HG03442 (cell line): ENCODE data around the gene RHEBL1.

Source experiments
- ATAC-seq: cut with Tn5 transposase; IDR thresholded peaks from one replicate; pipeline ENCODE4 v1.9.1; 2021; ENCODE audit warnings: mild to moderate bottlenecking, moderate library complexity; ENCODE audit not compliant: unreplicated experiment

RHEBL1 gene

DNA sequence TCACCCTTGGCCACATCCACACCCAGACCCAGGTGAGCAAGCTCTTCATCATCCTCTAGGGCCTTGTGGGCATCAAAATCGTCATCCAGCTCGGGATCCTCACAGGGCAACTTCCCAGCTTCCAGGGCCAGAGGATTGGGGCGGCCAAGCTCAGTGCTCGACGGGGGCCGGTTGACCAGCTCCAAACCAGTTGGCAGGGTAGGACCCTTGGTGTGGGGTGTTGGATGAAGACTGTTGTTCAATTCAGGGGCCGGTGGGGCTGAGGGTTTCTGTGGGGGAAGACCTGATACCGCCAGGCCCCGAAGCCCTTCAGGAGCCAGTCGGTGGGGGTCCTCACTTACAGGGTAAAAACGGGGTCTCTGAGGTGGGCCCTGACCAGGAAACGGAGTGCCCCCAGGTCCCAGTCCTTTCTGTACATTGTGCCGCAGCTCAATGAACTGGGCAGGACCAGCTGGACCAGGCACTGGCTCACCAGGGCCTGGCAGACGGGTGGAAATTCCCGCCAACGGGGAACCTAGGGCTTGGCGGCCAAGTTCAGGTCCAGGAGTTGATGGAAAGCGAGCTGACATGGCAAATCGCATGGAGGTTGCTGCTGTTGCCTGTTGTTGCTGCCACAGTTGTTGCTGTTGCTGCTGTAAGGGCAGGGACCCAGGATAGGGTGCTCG, 31.4 kb downstream of the RHEBL1 start:
- no peak for ATAC-seq

DNA sequence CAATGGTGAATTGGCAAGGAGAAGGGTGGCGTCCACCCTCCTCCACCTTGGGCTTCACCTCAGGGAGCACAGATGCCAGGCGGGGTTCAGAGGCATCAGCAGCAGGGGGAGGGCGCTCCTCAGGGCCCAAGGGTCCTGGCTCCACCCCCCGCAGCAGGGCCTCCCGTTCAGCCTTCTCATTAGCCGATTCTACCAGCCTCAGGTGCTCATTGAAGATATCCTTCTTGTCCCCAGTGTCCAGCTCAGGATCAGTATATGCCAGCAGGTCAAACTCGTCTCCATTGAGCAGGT, 31.9 kb downstream of the RHEBL1 start:
- ATAC-seq, result no peak

DNA sequence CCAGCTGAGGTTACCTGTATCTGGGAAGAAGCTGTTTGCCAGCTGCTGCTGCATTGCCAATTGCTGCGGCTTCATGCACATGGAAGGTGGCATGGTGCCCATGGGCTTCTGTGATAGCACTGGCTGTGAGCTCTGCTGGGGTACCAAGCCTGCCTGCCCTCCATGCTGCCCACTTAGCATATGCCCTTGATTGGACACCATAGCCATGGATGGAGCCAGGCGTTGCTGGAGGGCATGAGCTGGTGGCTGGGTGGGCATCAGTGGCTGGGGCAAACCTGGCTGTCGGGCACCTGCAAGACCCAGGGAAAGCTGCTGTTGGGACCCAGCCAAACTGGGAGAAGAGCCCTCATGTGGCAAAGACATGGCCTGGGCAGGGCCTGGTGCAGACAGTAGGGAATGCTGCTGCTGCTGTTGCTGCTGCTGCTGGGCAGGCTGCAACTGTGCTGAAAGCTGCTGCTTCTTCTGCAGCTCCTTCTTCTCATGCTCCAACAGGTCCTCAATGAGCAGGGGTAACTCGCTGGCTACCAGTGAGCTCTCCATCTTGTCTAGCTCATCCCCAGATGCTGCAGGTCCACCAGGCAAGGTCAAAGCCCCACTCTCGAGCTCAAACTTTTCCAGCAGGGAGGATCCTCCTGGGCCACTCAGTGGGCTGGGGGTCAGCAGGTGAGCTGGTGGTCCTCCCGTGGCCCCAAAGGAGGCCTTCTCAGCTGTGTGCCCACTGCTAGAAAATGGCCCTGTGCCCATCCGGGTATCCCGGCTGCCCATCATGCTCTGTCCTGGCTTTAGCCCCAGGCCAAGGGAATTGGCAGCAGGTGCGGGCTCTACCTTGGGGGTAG, 32.5 kb downstream of the RHEBL1 start:
- no peak for ATAC-seq

DNA sequence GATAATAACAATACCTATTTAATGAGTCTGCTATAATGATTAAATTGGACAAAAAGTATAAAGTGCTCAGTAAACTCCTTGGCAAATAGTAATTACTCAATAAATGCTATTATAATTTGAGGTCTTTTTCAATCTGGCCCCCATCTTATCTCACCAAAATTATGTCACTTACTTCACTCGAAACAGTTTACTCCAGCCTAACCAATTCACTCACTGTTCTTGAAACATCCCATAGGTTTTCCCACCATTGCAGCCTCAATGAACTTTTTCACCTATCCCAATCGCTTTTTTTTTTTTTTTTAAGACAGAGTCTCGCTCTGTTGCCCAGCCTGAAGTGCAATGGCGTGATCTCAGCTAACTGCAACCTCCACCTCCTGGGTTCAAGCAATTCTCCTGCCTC, 33.8 kb downstream of the RHEBL1 start:
- ATAC-seq, result no peak

DNA sequence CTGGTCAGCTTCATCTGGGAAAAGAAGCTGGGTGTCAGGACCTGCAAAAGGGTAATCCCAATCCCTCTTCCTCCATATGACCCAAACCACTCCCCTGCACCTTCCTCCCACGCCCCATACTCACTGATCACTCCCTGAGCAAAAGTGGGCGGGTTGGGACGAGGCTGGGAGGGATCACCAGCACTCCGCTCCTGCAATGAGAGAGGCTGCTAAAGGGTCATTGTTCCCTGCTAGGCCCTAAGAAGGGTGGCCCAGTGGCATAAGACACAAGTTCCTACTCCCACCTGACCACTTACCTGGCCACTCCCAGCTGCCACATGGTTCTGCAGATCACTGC, 35.5 kb downstream of the RHEBL1 start:
- ATAC-seq, result no peak

DNA sequence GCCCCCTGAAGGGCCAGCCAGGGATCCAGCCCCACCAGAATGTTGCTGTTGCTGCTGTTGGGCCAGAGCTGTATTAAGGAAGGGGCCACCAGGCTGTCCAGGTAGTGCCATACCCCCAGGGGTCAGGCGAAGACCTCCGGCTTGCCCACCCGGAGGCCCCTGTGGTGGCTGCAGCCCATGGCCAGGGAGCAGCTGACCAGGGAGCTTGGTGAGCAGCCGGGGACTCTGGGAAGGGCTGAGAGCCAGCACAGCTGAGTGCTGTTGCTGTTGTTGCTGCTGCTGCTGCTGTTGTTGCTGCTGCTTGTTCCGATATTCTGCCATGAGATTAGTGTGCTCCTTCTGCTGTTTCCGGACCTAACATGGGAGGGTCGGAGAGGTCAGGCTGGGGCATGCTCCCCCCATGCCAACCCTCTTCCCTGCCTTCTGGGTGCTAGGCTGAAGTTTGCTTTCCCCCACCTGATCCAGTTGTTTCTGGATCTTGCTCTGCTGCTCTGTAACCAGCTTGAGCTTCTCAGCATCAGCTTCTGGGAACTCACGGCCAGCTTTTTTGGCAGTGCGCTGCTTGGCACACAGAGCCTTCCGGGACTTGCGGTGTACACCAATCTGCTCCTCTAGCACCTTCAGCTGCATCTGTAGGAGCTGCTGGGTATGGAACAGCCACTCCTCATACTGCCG, 36.0 kb downstream of the RHEBL1 start:
- no peak for ATAC-seq

DNA sequence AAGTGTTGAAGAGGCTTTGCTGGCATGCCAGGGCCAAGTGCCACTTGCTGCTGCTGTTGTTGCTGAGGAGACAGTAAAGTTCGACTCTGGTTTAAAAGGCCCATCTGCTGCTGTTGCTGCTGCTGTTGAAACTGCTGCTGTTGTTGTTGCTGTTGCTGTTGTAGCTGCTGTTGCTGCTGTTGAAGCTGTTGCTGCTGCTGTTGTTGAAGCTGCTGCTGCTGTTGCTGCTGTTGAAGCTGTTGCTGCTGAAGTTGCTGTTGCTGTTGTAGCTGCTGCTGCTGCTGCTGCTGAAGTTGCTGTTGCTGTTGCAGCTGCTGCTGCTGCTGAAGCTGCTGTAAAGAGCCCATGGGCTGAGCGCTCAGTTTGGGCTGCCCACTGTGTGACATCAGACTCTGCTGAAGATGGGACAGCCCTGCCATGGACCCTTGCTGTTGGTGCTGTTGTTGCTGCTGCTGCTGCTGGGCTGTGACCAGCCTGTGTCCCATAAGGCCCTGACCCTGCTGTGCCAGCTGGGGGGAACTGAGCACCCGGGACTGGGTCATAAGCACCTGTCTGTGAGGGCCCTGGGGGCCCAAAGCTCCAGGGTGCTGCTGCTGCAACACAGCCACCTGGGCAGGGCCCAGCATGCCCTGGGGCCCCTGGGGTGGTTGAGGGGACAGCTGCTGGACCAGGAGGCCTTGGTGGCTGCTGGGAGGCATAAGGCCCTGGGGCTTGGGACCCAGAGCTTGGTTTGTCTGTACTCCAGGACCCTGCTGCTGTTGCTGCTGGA, 36.9 kb downstream of the RHEBL1 start:
- ATAC-seq, result no peak

DNA sequence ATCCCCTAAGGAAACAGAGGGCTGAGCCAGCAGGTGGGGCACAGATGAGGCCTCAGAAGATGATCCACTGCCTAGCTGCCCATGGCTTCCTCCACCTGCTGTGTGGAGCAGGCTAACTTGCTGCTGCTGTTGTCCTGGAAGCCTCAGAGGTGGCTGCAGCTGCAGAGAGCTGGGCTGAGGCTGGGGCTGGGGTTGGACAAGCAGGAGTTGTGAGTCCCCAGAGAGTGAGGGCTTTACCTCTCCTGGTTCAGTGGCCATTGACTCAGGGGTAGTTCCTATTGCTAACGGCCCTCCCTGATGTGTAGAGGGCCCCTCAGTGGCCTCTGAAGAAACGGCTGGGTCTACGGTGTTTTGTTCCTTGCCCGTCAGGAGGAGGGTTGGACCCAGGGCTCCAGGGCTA, 37.5 kb downstream of the RHEBL1 start:
- ATAC-seq, result no peak

DNA sequence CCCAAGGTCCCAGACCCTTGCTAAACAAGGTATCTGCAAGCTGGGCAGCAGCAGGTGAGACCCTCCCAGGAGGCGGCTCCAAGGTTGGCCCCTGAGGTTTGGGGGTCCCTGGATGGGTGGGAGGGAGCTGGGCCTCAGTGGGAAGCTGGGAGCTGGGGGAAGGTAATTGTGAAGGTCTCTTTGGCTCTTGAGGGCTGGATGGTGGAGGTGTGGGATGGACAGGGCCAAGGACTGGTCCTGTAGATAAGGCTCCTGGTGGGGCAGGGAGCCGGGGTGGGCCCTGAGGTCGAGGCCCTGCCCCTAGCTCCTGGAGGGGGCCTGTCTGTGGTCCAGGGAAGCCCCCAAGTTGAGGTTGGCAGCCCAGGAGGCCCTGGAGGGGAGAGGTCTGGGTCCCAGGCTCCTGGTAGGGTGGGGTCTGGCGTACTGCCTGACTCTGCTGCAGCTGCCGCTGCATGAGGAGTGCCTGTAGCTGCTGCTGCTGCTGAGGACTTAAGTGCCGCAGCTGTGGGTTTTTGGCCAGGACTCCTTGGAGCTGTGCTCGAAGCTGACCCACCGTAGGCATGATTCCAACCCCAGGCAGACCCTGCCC, 38.1 kb downstream of the RHEBL1 start:
- ATAC-seq, result no peak

DNA sequence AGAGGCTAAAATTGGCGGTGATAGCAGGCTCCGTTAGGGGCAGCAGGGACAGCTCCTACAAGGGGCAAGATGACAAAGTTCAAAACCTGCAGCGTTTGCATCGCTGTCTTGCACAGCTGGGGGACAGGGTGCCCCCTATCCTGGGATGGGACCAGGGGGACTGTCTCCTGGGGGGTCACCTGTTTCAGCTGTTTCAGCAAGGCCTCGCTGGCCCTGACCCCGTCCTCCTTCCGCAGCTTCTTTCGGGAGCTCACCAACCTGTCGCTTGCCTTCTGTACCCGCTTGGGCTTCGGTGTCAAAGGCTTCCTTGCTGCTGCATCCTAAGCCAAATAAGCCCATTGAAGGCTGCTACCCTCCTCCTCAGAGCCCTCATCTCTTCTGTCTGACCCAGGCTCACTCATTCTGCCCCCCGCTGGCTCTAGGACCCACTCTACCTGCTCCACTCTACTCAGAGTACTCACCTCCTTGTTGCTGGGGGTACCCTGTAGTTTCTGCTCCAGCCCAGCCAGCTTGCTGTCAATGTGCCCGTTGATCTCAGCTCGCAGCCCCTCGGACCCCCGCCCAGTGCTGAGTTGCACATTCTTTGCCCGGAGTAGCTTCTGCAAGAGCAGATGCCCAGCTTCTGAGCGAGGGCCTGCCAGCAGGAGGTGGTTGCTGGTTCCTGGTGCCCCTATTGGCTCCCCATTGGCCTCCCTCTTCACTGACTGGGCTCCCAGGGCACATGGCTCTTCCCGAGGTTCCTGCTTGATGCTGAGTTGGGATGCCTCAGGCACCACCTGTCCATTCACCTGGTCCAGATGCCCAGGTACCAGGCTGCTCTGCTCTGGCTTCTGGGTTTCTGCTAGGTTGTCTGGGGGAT, 38.8 kb downstream of the RHEBL1 start:
- no peak for ATAC-seq

DNA sequence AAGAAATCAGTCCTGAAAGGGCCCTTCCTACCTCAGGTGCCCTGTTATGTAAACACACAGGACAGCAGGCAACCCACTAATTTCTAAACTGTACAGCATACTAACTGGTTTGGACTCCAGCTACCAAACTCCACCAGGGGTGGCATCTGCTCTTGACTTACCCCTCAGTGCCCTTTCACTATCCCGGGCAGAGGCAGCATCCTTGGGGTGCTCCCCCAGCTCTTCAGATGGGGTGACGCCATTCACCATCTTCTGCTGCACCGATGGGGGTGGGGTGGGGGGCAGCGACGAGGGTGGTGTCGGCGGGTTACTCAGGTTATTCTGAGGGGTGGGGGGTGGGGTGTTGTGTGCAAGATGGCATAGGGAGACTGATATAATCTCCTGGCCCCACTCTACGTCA, 39.7 kb downstream of the RHEBL1 start:
- no peak for ATAC-seq

DNA sequence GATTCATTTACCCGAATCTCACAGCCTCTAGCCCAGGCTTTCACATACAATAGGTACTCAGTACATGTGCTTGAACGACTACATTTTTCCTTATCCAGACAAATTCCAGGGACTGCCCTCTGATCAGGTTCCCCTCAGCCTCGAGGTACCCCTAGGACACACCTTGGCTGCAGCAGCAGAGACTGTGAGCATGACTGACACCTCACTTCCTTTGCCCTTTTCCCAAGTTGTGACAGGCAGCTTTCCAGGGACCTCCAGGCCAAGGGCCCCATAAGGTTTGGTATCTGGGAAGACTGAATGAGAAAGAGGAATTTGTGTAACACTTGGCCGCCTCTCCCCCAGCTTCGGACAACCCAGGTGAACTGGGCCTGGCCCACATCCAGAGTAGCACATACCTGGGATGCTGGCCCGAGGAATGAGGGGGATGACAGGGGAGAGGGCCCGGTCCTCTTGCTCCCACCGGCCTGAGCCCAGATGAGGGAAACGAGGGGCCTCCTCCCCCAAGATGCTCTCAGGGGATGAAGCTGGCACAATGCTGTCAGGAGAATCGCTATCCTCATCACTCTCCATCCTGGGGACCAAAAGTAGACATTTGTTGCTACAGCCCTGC, 41.0 kb downstream of the RHEBL1 start:
- ATAC-seq, result no peak

DNA sequence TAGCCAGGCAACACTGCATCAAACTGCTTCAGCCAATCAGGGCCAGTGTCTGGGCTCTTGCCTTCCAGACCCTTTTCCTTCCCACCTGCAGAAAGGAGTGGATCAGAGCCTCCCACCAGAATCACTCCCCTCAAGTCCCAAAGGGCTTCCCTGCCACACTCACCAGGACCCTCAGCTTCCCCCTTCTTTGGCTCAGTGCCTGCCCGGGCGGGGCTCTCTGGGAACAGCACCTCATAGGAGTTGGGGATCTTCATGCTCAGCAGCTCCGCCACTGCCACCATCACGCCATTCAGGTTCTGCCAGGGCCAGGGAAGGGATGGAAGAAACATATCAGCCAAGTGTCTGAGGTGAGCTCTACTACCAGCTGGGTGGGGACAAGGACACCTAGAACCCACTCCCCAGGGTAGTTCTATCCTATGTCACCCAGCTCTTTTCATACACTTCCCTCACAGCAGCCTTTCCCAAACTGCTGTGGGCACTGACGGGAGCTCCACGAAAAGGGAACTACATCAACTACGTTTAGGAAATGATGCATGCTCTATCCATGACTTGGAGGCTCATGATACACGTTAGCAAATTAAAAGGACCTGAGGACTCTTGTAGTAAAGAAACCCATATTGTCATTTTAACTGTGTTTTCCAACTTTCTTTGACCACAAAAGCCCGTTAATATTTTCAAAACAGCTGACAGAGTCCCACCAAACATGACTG, 41.8 kb downstream of the RHEBL1 start:
- no peak for ATAC-seq

DNA sequence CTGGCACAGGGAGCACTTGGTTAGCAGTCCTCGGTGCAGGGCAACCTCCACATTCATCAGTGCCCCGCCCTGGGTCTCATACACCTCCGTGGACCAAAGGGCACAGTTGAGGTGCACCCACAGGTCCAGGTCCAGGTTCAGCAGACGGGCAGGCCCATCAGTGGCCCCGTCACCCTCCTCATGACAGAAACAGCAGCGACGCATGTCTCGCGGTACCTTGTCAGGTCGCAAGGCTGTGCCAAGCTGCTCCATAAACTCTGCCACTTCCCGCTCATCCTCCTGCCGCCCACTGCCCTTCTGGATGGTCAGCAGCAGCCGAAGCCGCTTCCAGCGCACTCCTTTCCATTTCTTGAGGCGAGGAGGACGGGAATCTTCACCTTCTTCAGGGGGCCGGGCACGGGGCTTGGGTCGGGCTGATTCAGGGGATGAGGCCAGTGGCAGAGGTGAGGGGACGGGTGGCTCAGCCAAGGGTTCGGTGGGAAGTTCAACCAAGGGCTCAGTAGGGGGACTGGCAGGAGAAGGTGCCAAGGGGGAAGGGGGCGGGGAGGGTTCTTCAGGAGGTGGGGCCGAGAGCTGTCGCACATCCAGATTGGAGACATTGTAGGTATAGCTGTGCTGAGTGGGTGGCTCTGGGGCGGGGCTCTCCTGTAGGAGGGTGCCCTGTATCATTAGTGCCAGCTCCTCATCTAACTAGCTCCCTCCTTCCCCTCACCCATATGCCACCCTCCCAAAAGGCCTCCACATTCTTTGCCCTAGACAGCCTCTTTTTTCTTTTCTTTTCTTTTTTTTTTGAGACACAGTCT, 42.9 kb downstream of the RHEBL1 start:
- no peak for ATAC-seq

DNA sequence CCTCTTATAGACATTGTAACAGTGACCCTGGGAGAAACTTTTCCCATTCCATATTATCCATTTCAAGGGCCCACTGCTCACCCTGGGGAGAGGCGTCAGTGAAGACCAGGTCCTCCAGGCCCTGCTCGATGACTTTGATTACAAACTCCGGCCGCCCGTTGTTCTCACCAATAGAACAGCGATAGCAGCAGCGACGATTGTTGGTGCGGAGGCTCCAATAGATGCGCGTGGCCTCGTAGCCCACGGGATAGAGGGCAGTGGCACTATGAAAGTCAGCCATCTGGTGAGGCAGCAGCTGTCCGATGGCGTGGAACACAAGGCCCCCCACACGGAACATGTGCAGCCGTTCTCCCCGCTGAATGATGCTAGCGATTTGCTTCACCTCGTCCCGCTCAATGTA, 43.7 kb downstream of the RHEBL1 start:
- no peak for ATAC-seq

DNA sequence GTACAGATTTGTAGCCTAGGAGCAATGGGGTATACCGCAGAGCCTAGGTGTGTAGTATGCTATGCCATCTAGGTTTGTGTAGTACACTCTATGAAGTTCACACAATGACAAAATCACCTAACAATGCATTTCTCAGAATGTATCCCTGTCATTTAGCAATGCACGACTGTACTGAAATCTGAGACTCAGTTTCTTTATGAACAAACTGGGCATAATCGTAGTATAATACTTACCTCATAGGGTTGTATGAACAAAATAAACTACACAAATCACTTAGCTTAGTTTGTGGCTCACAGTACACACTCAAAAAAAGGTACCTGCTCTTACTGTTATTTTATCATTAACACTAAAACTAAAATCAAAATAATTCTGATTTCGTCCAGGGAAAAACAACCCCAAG, 44.3 kb downstream of the RHEBL1 start:
- ATAC-seq, result no peak

DNA sequence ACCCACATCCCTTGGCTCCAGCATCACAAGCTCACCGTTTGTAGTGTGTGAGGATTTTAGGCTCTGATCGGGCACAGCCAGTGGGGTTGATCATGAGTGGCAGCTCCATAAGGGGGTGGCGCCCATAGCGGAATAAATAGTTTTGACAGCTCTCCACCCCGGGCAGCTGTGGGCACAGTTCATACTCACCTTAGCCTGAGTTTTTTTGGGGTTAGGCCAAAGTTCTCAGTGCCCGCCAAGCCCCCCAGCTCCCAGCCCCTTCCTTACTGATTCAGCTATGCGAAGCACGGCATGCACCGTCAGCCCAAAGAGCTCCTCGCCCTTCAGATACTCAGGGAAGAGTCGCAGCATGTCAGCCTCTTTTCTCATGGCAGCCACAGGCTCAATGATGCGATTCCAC, 45.2 kb downstream of the RHEBL1 start:
- ATAC-seq, result no peak

DNA sequence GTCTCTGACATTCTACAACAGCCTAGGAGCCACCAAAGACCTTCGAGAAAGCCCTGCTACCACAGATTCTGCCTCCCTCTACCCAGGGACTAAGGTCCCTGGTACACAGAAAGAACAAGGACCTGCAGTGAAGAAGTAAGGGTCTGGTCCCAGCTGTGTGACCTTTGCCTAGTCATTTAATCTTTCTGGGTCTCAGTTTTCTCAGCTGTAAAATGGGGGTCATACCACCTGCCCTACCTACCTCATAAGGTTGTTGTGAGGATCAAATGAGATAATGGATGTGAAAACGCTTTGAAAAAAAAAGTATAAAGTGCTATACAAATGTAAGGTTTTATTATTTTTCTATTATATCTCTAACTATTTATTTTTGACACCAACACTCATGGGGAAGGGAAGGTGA, 46.0 kb downstream of the RHEBL1 start:
- ATAC-seq, result no peak
